C4-2B (cell line): ENCODE measurements around the gene DCHS1.

Experiments used
- ZFX ChIP-seq: fragments of 450-650 bp; IDR thresholded peaks from 2 replicates; pipeline ENCODE4 v1.6.1; 2017
- TF ChIP-seq, protein P1 (sequence below): fragments of 450-650 bp; conservative IDR thresholded peaks from 2 replicates; pipeline ENCODE4 v1.5.1; 2017; ENCODE audit warnings: mild to moderate bottlenecking

DNA sequence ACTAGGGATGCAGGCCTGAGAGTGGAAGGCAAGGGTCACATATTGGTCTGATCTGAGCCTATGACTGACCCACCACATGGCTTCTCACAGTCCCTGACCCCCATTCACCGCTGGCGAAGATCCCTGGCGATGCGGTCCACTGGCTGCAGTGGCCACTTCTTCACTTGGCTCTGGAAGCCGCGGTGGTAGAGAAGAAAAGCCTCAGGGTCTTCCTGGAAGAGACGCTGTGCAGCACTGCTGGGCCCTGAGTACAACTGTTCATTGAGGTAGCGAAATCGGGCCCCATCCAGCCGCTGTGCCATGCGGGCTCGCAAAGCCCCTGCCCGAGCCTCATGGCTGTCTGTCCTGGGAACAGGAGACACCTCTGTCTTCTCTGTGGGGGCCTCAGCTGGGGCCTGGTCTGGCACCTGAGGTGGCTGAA lies 54.6 kb downstream of the DCHS1 start:
- TF ChIP-seq, protein P1, sequence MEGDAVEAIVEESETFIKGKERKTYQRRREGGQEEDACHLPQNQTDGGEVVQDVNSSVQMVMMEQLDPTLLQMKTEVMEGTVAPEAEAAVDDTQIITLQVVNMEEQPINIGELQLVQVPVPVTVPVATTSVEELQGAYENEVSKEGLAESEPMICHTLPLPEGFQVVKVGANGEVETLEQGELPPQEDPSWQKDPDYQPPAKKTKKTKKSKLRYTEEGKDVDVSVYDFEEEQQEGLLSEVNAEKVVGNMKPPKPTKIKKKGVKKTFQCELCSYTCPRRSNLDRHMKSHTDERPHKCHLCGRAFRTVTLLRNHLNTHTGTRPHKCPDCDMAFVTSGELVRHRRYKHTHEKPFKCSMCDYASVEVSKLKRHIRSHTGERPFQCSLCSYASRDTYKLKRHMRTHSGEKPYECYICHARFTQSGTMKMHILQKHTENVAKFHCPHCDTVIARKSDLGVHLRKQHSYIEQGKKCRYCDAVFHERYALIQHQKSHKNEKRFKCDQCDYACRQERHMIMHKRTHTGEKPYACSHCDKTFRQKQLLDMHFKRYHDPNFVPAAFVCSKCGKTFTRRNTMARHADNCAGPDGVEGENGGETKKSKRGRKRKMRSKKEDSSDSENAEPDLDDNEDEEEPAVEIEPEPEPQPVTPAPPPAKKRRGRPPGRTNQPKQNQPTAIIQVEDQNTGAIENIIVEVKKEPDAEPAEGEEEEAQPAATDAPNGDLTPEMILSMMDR: no peak
- TF ChIP-seq ZFX: no peak
